Left lobe of liver (tissue), 2 donors: ENCODE measurements around the gene TBX1. TPM values are rescaled to one million over a fixed set of nuclear protein-coding genes. Genes with fewer than 3 reads are reported as not detected.

Experiments used
- ATAC-seq: fragments of 200-7000 bp; cut with Tn5 transposase; one replicate; pipeline ENCODE4 v1.9.1; 2020; ENCODE audit warnings: mild to moderate bottlenecking, moderate library complexity
- DNase-seq: peaks from one replicate; pipeline ENCODE4 v3.0.0-alpha.2; 2020; ENCODE audit warnings: low spot score
- total RNA-seq: library from RNA; stranded (reverse); gene quantifications from one replicate; pipeline ENCODE4 v1.2.1, GENCODE V29; 2021
- donor health status: DM: no; HTN: no; CAD: no; lungs with moderate emphysema.
- donor health status: DM: no; HTN: yes; CAD: no.

Gene TBX1
- total RNA-seq, 1 donor from 2014 or later, result 0.40 TPM

DNA sequence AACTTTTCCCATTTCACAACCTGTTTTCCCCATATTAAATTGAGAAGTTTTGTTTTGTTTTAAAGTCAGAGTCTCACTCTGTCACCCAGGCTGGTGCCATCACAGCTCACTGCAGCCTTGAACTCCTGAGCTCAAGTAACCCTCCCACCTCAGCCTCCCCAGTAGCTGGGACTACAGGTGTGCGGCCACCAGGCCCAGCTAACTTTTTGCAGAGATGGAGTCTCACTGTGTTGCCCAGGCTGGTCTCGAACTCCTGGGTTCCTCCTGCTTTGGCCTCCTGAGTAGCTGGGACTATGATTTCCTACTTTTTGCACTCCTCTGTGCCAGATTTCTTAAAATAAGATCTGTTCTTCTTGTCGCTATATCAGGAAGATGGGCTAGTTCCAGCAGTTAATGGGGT, 49.2 kb downstream of the TBX1 start:
- DNase-seq, result peak; percentile 31

GRCh38 chr22:19810381-19811201, 50.0 kb downstream of the TBX1 start:
- peak; percentile 38 for DNase-seq
- ATAC-seq, result no peak

More for the DNA sequence above, 49.2 kb downstream of the TBX1 start:
- no peak for ATAC-seq

DNA sequence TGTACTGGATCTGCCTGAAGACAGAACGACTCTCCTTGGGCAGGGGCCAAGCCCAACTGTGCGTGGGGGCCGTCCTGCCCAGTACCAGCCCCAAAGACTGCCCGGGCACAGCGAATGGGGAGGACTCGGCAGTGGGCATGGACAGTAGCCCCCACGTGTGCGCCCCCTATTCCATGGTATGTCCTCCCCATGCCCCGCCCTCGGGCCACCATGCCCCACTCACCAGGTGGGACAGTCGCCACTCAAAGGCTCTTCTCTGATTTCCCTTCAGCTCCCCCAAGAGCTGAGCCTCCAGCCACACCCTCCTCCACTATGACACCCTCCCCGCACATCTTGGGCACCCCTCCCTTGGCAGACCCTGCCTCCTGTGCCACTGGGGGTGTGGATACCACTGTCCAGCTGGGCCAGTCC, 50.6 kb downstream of the TBX1 start:
- no peak for ATAC-seq

GRCh38 chr22:19811811-19812771, 51.5 kb downstream of the TBX1 start:
- peak; percentile 44 for DNase-seq

More for the DNA sequence above, 50.6 kb downstream of the TBX1 start:
- DNase-seq, result peak; percentile 38

DNA sequence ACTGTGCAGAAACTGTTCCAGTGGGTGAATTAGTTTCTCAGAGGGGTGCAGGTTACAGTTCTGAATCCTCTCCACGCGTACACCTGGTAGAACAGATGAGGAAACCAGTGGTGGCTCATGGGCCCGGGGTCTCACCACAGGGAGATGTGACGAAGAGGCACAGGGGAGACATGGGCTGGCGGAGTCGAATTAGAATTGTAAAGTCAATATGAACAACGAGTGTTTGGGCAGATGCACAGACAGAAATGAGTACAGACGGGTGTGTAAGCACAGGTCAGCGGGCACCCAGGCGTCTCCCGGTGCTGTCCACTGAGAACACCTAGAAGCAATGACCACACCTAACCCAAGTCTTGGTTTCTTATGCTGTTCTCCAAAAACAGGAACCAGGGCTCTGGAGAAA, 52.3 kb downstream of the TBX1 start:
- peak; percentile 21 for DNase-seq
- ATAC-seq, result no peak

More at GRCh38 chr22:19811811-19812771, 51.5 kb downstream of the TBX1 start:
- ATAC-seq, result no peak

GRCh38 chr22:19814428-19814827, 53.9 kb downstream of the TBX1 start:
- ATAC-seq (no peak), DNase-seq (no peak)

DNA sequence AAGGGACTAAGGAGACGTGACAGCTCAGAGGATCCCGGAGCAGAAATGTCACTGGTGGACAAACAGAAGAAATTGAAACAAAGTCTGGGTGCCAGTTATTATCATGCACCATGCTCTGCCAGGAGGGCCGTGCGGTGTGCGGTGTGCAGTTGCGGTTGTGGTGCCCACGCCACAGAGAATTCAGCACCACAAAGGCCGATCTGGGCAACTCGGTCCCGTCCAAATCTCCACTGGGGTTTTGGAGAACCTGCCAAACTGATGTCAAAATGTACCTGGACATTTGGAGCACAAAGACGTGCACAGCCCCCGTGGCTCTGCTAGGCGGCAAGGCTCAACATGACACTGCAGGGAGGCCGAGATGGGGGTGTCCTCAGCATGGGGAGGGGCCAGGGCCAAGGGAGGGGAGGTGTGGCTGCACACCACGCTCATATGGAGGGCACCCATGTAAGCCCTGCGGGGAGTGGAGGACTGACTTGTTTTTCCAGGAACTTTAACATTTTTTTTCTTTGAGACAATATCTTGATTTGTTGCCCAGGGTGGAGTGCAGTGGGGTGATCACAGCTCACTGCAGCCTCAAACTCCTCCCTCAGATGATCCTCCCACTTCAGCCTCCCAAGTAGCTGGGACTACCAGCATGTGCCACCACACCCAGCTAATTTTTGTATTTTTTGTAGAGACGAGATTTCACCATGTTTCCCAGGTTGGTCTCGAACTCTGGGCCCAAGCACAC, 54.7 kb downstream of the TBX1 start:
- no peak for ATAC-seq
- DNase-seq, result peak; percentile 39

DNA sequence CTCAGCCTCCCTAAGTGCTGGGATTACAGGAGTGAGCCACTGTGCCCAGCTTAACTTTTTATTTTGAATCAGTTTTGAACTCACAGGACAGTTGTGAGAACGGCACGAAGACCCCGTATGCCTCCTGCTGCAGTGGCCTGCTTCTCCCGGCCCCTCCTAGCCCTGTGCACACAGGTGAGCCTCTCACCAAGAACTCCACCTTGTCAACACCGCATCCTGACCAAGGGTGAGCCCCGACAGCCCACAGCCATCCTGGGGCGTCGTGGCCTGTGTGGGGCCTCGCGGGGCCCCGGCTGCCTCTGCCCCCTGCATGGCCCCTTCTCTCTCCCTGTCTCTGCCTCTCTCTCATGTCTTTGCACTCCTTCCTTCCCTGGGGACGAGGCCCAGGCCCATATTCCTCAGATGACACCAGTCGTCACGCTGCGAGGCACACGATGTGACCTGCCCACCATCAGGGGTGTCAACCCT, 55.3 kb downstream of the TBX1 start:
- ATAC-seq (no peak), DNase-seq (peak; percentile 37)

- no peak for ATAC-seq
- peak; percentile 29 for DNase-seq
Measured at GRCh38 chr22:19816372-19817119, 56.0 kb downstream of the TBX1 start.

Other genes starting within 250 kb of the TBX1 start
- gene CLDN5, start 236.4 kb upstream of the TBX1 start, total RNA-seq, result 10.4 TPM
- 1.1 TPM for gene SEPTIN5, start 46.3 kb upstream of the TBX1 start, total RNA-seq
- 0.75 TPM for gene GP1BB, start 37.2 kb upstream of the TBX1 start, total RNA-seq
- gene GNB1L, start 94.1 kb downstream of the TBX1 start, total RNA-seq, result 4.3 TPM
- 9.4 TPM for gene RTL10, start 94.1 kb downstream of the TBX1 start, total RNA-seq
- gene COMT, start 181.0 kb downstream of the TBX1 start, total RNA-seq, result 145 TPM
- gene TXNRD2, start 181.0 kb downstream of the TBX1 start, total RNA-seq, result 44.6 TPM